Urothelium cell line (cell line): ENCODE data around the gene HSD17B13.
"Not testable (repeated sequence)": the region's sequence is repeated elsewhere in the genome, so short reads cannot be mapped to it uniquely, and the experiment has no call there.

Source experiments
- DNase-seq: peaks from one replicate; pipeline ENCODE4 v3.0.0; 2011; ENCODE audit warnings: low spot score, mixed read lengths
- FAIRE-seq: peaks from 2 replicates; lab custom pipeline; 2011; peaks lifted over from hg19 to GRCh38; lab: Jason Lieb, UNC

The HSD17B13 gene

GRCh38 chr4:87317527-87317926 lies 5.2 kb downstream of the HSD17B13 start:
- DNase-seq, result no peak
- no peak for FAIRE-seq

- no peak for DNase-seq
- FAIRE-seq, result no peak
Observed at GRCh38 chr4:87316961-87317360, 5.7 kb downstream of the HSD17B13 start.

- DNase-seq, result not testable (repeated sequence)
Observed at GRCh38 chr4:87315000-87315399, 7.7 kb downstream of the HSD17B13 start.

GRCh38 chr4:87313756-87314155 lies 8.9 kb downstream of the HSD17B13 start:
- DNase-seq (no peak), FAIRE-seq (no peak)

More at GRCh38 chr4:87315000-87315399, 7.7 kb downstream of the HSD17B13 start:
- not testable (repeated sequence) for FAIRE-seq

GRCh38 chr4:87311684-87312083 lies 11.0 kb downstream of the HSD17B13 start:
- FAIRE-seq, result no peak

GRCh38 chr4:87310691-87311335 lies 11.9 kb downstream of the HSD17B13 start:
- DNase-seq (no peak), FAIRE-seq (no peak)

More at GRCh38 chr4:87311684-87312083, 11.0 kb downstream of the HSD17B13 start:
- no peak for DNase-seq

GRCh38 chr4:87309625-87310024 lies 13.1 kb downstream of the HSD17B13 start:
- no peak for DNase-seq
- FAIRE-seq, result no peak

- no peak for FAIRE-seq
- DNase-seq, result no peak
Observed at GRCh38 chr4:87306056-87306455, 16.6 kb downstream of the HSD17B13 start.

GRCh38 chr4:87305562-87305961 lies 17.1 kb downstream of the HSD17B13 start:
- FAIRE-seq, result no peak

GRCh38 chr4:87304745-87305432 lies 17.8 kb downstream of the HSD17B13 start:
- FAIRE-seq (no peak), DNase-seq (peak; percentile 6)

More at GRCh38 chr4:87305562-87305961, 17.1 kb downstream of the HSD17B13 start:
- no peak for DNase-seq

GRCh38 chr4:87299898-87300297 lies 22.8 kb downstream of the HSD17B13 start:
- DNase-seq (no peak), FAIRE-seq (no peak)

- DNase-seq, result no peak
- no peak for FAIRE-seq
Observed at GRCh38 chr4:87298362-87298761, 24.3 kb downstream of the HSD17B13 start.

GRCh38 chr4:87294911-87295310 lies 27.8 kb downstream of the HSD17B13 start:
- FAIRE-seq, result not testable (repeated sequence)

GRCh38 chr4:87293889-87294288 lies 28.8 kb downstream of the HSD17B13 start:
- DNase-seq, FAIRE-seq: not testable (repeated sequence)

More at GRCh38 chr4:87294911-87295310, 27.8 kb downstream of the HSD17B13 start:
- DNase-seq, result not testable (repeated sequence)

- DNase-seq (no peak), FAIRE-seq (no peak)
Observed at GRCh38 chr4:87286970-87287369, 35.7 kb downstream of the HSD17B13 start.

- not testable (repeated sequence) for FAIRE-seq, DNase-seq
Observed at GRCh38 chr4:87284268-87284667, 38.4 kb downstream of the HSD17B13 start.

GRCh38 chr4:87283151-87283550 lies 39.5 kb downstream of the HSD17B13 start:
- no peak for FAIRE-seq

GRCh38 chr4:87281603-87282002 lies 41.1 kb downstream of the HSD17B13 start:
- no peak for FAIRE-seq

More at GRCh38 chr4:87283151-87283550, 39.5 kb downstream of the HSD17B13 start:
- no peak for DNase-seq

GRCh38 chr4:87278335-87278794 lies 44.3 kb downstream of the HSD17B13 start:
- DNase-seq (no peak), FAIRE-seq (no peak)

More at GRCh38 chr4:87281603-87282002, 41.1 kb downstream of the HSD17B13 start:
- DNase-seq, result no peak

GRCh38 chr4:87275311-87275710 lies 47.4 kb downstream of the HSD17B13 start:
- FAIRE-seq (no peak), DNase-seq (no peak)

- FAIRE-seq, result no peak
- DNase-seq, result no peak
Observed at GRCh38 chr4:87274803-87275202, 47.9 kb downstream of the HSD17B13 start.

- FAIRE-seq (no peak), DNase-seq (no peak)
Observed at GRCh38 chr4:87274327-87274726, 48.4 kb downstream of the HSD17B13 start.
